SK-N-SH (cell line): ENCODE results near the gene ST6GALNAC5. TPM values are rescaled to one million over a fixed set of nuclear protein-coding genes. Genes with fewer than 3 reads are reported as not detected.

Experiments used
- CTCF ChIA-PET: fragments of 300-600, 350-600 bp; formaldehyde crosslinking; extraction: SDS; loops from one replicate; lab custom pipeline; 2021; lab: Yijun Ruan, JAX
- POLR2A ChIA-PET: fragments of 350-600 bp; sonication (Branson Sonifier 250); formaldehyde crosslinking; extraction: SDS; loops from one replicate; lab custom pipeline; 2020; ENCODE audit warnings: antibody characterized with exemption, inconsistent platforms; lab: Yijun Ruan, JAX
- DNase-seq: peaks from one replicate; pipeline ENCODE4 v3.0.0; 2012
- H2AFZ ChIP-seq: fragments of 200-600 bp; sonication (generic); 2 replicates; pipeline ENCODE4 v1.8.1; 2016; ENCODE audit warnings: antibody characterized with exemption, mild to moderate bottlenecking, low read depth
- H3F3A ChIP-seq: fragments of 200-600 bp; sonication (generic); replicated peaks from 2 replicates; pipeline ENCODE3; 2016; ENCODE audit warnings: antibody characterized with exemption, mild to moderate bottlenecking; ENCODE audit not compliant: insufficient read depth
- H3K27ac ChIP-seq, 2 experiments: fragments of 200-500 bp in 1 of 2; fragments of 200-600 bp in 1 of 2; sonication (Bioruptor generic) in 1 of 2; sonication (generic), shearing (Covaris generic) in 1 of 2; 2 replicates each; pipeline versions ENCODE4 v1.5.1 to v1.6.1; 2014 to 2016; ENCODE audit warnings: low read depth in 2 of 2, inconsistent platforms in 1 of 2, low read length in 1 of 2, mild to moderate bottlenecking in 1 of 2, mixed read lengths in 1 of 2
- H3K27me3 ChIP-seq: fragments of 200-600 bp; sonication (generic), shearing (Covaris generic); 2 replicates; pipeline ENCODE4 v1.6.1; 2016; ENCODE audit warnings: mixed run types; ENCODE audit not compliant: insufficient read depth
- H3K36me3 ChIP-seq, 2 experiments: fragments of 200-500 bp in 1 of 2; fragments of 200-600 bp in 1 of 2; sonication (Bioruptor generic) in 1 of 2; sonication (generic) in 1 of 2; replicated peaks in 1 of 2; 2 replicates each; pipeline versions ENCODE3 to v1.5.1; 2014 to 2016; ENCODE audit warnings: low read length in 1 of 2, mild to moderate bottlenecking in 1 of 2; ENCODE audit not compliant: insufficient read depth in 2 of 2, control insufficient read depth in 1 of 2
- H3K4me1 ChIP-seq, 2 experiments: fragments of 200-500 bp in 1 of 2; fragments of 200-600 bp in 1 of 2; sonication (Bioruptor generic) in 1 of 2; sonication (generic), shearing (Covaris generic) in 1 of 2; 2 replicates each; pipeline versions ENCODE4 v1.5.1 to v1.6.1; 2014 to 2016; ENCODE audit warnings: low read depth in 1 of 2, low read length in 1 of 2, mixed run types in 1 of 2; ENCODE audit not compliant: insufficient read depth in 2 of 2, control insufficient read depth in 1 of 2
- H3K4me2 ChIP-seq: fragments of 200-600 bp; sonication (generic), shearing (Covaris generic); 2 replicates; pipeline ENCODE4 v1.6.1; 2017; ENCODE audit warnings: mixed run types
- H3K4me3 ChIP-seq, 2 experiments: fragments of 200-500 bp in 1 of 2; fragments of 200-600 bp in 1 of 2; sonication (Bioruptor generic) in 1 of 2; sonication (generic), shearing (Covaris generic) in 1 of 2; 2 replicates each; pipeline versions ENCODE4 v1.5.1 to v1.8.1; 2014 to 2016; ENCODE audit warnings: low read depth in 2 of 2, inconsistent platforms in 1 of 2, low read length in 1 of 2, mild to moderate bottlenecking in 1 of 2, mixed read lengths in 1 of 2, moderate library complexity in 1 of 2
- H3K79me2 ChIP-seq: fragments of 200-600 bp; sonication (generic); 2 replicates; pipeline ENCODE4 v1.8.1; 2017; ENCODE audit warnings: mild to moderate bottlenecking; ENCODE audit not compliant: insufficient read depth
- H3K9ac ChIP-seq: fragments of 200-600 bp; sonication (generic); 2 replicates; pipeline ENCODE4 v1.6.1; 2017; ENCODE audit warnings: mixed run types
- H3K9me2 ChIP-seq: fragments of 200-600 bp; sonication (generic); 2 replicates; pipeline ENCODE4 v1.6.1; 2017; ENCODE audit warnings: mixed run types
- H3K9me3 ChIP-seq: fragments of 200-600 bp; sonication (generic); 2 replicates; pipeline ENCODE4 v1.6.1; 2017; ENCODE audit warnings: mixed run types, mild to moderate bottlenecking, moderate library complexity
- H4K20me1 ChIP-seq: fragments of 200-600 bp; sonication (generic); 2 replicates; pipeline ENCODE4 v1.6.1; 2017; ENCODE audit warnings: mild to moderate bottlenecking, mixed run types; ENCODE audit not compliant: insufficient read depth
- ELF1 ChIP-seq: IDR thresholded peaks from 2 replicates; pipeline ENCODE4 v1.4.0; 2012
- EZH2phosphoT487 ChIP-seq: fragments of 200-600 bp; sonication (generic); IDR thresholded peaks from 2 replicates; pipeline ENCODE4 v1.6.1; 2017; ENCODE audit warnings: low read depth, mixed run types, mild to moderate bottlenecking, antibody characterized with exemption, moderate library complexity, borderline replicate concordance
- POLR2AphosphoS5 ChIP-seq: IDR thresholded peaks from 2 replicates; pipeline ENCODE4 v1.6.1; 2012; ENCODE audit warnings: low read depth, low read length
- RAD21 ChIP-seq: IDR thresholded peaks from 2 replicates; pipeline ENCODE4 v1.6.1; 2012; ENCODE audit warnings: mild to moderate bottlenecking, low read length
- RCOR1 ChIP-seq: fragments of 150-350 bp; IDR thresholded peaks from 2 replicates; pipeline ENCODE4 v1.6.1; 2017; ENCODE audit warnings: antibody characterized with exemption, low read length
- TCF12 ChIP-seq: IDR thresholded peaks from 2 replicates; pipeline ENCODE4 v1.4.0; 2012
- TEAD4 ChIP-seq: IDR thresholded peaks from 2 replicates; pipeline ENCODE4 v1.4.0; 2012; ENCODE audit warnings: mild to moderate bottlenecking, borderline replicate concordance; ENCODE audit not compliant: insufficient read depth
- WGBS: methylation state at CpG from one replicate; pipeline ENCODE4 v1.1.6; 2017; ENCODE audit warnings: low lambda C conversion rate; 5-methylcytosine and 5-hydroxymethylcytosine counted together
- polyA plus RNA-seq, 3 experiments: library from polyadenylated mRNA; depleted of rRNA; stranded (reverse); fragments of >200 nt; gene quantifications; 2 replicates each; pipeline ENCODE4 v1.2.3, GENCODE V29; 2012
- TF ChIP-seq, protein P1 (sequence below): fragments of 150-350 bp; IDR thresholded peaks from 2 replicates; pipeline ENCODE4 v1.6.1; 2016; ENCODE audit warnings: mild to moderate bottlenecking, low read depth, low read length
- TF ChIP-seq, protein P2 (sequence below): IDR thresholded peaks from 2 replicates; pipeline ENCODE4; 2012
- TF ChIP-seq, protein P3 (sequence below): fragments of 200-600 bp; sonication (generic); IDR thresholded peaks from 2 replicates; pipeline ENCODE4 v1.6.1; 2017; ENCODE audit warnings: antibody characterized with exemption, mild to moderate bottlenecking, moderate library complexity

The ST6GALNAC5 gene
- polyA plus RNA-seq, 1 of the 3 experiments (the other 2 are of a cell fraction): 10.6 TPM

DNA sequence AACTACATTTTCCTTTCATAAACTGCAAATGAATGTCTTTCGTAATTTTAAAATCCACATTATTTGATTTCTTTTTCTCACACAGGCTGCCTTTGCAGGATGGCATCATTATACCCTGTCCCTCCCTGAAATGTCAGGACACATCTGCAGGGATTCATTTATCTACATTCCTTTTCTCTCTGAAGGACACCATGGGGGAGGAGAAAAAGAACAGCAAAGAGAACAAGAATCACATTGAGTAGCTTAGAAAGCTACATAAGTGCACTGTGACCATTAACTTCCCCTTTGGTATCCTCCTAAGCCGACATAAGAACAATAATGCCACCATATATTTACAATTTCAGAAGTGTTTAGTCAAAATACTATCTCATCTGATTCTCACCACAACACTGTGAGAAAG, 222.5 kb downstream of the ST6GALNAC5 start (continued):
- TF ChIP-seq RAD21: no peak
- TF ChIP-seq, protein P1, sequence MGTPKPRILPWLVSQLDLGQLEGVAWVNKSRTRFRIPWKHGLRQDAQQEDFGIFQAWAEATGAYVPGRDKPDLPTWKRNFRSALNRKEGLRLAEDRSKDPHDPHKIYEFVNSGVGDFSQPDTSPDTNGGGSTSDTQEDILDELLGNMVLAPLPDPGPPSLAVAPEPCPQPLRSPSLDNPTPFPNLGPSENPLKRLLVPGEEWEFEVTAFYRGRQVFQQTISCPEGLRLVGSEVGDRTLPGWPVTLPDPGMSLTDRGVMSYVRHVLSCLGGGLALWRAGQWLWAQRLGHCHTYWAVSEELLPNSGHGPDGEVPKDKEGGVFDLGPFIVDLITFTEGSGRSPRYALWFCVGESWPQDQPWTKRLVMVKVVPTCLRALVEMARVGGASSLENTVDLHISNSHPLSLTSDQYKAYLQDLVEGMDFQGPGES: no peak
- TF ChIP-seq, all 33 proteins: peak for 0

DNA sequence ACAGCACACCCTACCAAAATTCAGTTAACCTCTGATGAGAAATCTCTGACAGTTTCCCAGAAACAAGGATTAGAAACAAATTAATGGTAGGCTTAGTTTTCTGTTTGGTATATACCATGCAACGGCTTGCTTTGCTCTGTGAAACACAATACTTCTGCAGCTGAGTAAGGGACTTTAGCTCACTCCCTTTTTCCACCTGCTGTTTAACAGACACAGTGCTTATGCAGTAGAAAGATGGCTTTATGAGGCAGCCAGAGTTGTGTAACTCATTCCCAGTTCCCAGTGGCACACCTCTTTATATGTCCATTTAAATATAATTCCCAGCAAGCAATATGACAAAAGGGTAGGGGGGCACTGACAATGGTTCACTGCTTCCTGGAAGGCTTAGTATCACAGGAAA, 228.0 kb downstream of the ST6GALNAC5 start:
- no peak overlapping the region for H3K27ac ChIP-seq
- peaks cover 3 to 4% of the 10 kb centered on the region in 2 experiments for H3K36me3 ChIP-seq
- WGBS: 82% methylated on average over 1 of the region's 1 CpG
- no peak for TF ChIP-seq TCF12
- TF ChIP-seq, protein P2, sequence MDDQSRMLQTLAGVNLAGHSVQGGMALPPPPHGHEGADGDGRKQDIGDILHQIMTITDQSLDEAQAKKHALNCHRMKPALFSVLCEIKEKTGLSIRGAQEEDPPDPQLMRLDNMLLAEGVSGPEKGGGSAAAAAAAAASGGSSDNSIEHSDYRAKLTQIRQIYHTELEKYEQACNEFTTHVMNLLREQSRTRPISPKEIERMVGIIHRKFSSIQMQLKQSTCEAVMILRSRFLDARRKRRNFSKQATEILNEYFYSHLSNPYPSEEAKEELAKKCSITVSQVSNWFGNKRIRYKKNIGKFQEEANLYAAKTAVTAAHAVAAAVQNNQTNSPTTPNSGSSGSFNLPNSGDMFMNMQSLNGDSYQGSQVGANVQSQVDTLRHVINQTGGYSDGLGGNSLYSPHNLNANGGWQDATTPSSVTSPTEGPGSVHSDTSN: no peak
- TF ChIP-seq EZH2phosphoT487: no peak
- no peak for TF ChIP-seq TEAD4
- TF ChIP-seq, all 33 proteins: peak for 0
- Histone ChIP-seq H3K4me1 (no peaks in the 10 kb centered on the region), H2AFZ (no peak overlapping the region), H4K20me1 (no peaks in the 10 kb centered on the region), H3K9me3 (no peaks in the 10 kb centered on the region), H3F3A (peaks cover 6% of the 10 kb centered on the region), H3K9me2 (no peaks in the 10 kb centered on the region), H3K79me2 (no peaks in the 10 kb centered on the region), H3K4me2 (no peak overlapping the region), H3K4me3 (no peak overlapping the region), H3K9ac (no peak overlapping the region), H3K27me3 (no peaks in the 10 kb centered on the region)
- ChIA-PET POLR2A (no interaction called here), CTCF (interaction anchor here (0.7 to 0.9 kb wide), 2 partner anchors 48 to 217 kb away, joined by 3 read pairs; no protein-coding TSS in a partner anchor)
- no peak for DNase-seq

DNA sequence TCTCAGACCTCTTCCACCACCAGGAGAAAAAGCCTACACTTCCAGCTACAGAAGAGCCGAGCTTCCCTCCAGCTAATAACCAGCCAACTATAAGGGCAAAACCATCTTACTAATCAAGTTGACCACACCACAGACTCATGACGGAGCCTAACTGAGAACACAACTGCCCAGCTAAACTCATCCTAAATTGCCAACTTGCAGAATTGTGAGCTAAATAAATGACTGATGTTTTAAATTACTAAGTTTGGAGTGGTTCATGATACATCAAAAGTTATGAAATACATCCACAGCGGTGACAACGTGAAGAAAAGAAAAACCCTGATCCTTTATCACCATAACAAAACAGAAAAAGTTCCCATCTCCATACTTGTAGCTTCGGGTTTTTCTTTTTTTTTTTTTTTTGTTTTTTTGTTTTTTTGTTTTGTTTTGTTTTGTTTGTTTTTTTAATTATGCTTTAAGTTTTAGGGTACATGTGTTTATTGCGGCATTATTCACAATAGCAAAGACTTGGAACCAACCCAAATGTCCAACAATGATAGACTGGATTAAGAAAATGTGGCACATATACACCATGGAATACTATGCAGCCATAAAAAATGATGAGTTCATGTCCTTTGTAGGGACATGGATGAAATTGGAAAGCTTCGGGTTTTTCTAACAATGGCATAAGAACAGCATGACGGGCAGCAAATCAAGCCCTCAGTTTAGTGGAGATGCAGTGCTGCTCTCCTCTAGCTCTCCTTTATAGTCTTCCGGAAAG, 229.4 kb downstream of the ST6GALNAC5 start:
- no peaks in the 10 kb centered on the region for H4K20me1 ChIP-seq
- POLR2A ChIA-PET: no interaction called here

More for the DNA sequence above, 229.4 kb downstream of the ST6GALNAC5 start:
- no peak for TF ChIP-seq POLR2AphosphoS5
- TF ChIP-seq, protein P3, sequence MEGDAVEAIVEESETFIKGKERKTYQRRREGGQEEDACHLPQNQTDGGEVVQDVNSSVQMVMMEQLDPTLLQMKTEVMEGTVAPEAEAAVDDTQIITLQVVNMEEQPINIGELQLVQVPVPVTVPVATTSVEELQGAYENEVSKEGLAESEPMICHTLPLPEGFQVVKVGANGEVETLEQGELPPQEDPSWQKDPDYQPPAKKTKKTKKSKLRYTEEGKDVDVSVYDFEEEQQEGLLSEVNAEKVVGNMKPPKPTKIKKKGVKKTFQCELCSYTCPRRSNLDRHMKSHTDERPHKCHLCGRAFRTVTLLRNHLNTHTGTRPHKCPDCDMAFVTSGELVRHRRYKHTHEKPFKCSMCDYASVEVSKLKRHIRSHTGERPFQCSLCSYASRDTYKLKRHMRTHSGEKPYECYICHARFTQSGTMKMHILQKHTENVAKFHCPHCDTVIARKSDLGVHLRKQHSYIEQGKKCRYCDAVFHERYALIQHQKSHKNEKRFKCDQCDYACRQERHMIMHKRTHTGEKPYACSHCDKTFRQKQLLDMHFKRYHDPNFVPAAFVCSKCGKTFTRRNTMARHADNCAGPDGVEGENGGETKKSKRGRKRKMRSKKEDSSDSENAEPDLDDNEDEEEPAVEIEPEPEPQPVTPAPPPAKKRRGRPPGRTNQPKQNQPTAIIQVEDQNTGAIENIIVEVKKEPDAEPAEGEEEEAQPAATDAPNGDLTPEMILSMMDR: no peak
- TF ChIP-seq RCOR1: no peak
- TF ChIP-seq RAD21: no peak
- TF ChIP-seq ELF1: no peak
- Histone ChIP-seq H3K4me1 (no peaks in the 10 kb centered on the region; a peak in 1 of 4 replicates), H3K9ac (no peak overlapping the region), H3K9me3 (no peaks in the 10 kb centered on the region), H3K27me3 (no peaks in the 10 kb centered on the region), H3K4me2 (no peak overlapping the region), H3K4me3 (no peak overlapping the region), H3K27ac (no peak overlapping the region), H3K79me2 (no peaks in the 10 kb centered on the region), H3F3A (peaks cover 6% of the 10 kb centered on the region), H2AFZ (no peak overlapping the region), H3K9me2 (no peaks in the 10 kb centered on the region; the same call in 1 of the 2 replicates), H3K36me3 (peaks cover 0 to 7% of the 10 kb centered on the region in 2 experiments)
- WGBS: 87% methylated on average over 9 of the region's 9 CpGs
- CTCF ChIA-PET: interaction anchor here (0.7 to 1.1 kb wide), 2 partner anchors 9 to 43 kb away, joined by 3 read pairs; no protein-coding TSS in a partner anchor
- DNase-seq: no peak
